Activated CD8-positive, alpha-beta T cell treated with anti-CD3 and anti-CD28 coated beads for 36 hours (primary cell): ENCODE results near the gene STAMBPL1. TPM values are rescaled to one million over a fixed set of nuclear protein-coding genes. Genes with fewer than 3 reads are reported as not detected.
A peak's percentile ranks its signal among the peaks of the same experiment; 100 is the strongest.

Experiments
- ATAC-seq: fragments of 200-7000 bp; cut with Tn5 transposase; one replicate; pipeline ENCODE4 v1.10.0; 2021; ENCODE audit warnings: mild to moderate bottlenecking, moderate library complexity
- CTCF ChIA-PET: fragments of 350-600 bp; sonication (Branson Sonifier 250); formaldehyde crosslinking; loops from one replicate; lab custom pipeline; 2021; ENCODE audit warnings: antibody characterized with exemption; lab: Charles Lee
- POLR2A ChIA-PET: fragments of 350-600 bp; sonication (Branson Sonifier 250); formaldehyde crosslinking; loops from one replicate; lab custom pipeline; 2021; ENCODE audit warnings: antibody characterized with exemption; lab: Charles Lee
- DNase-seq: peaks from one replicate; pipeline ENCODE4 v3.0.0-alpha.2; 2020
- H3K27ac Mint-ChIP-seq: one replicate; pipeline ENCODE4 v1.8.0; 2021; ENCODE audit warnings: mild to moderate bottlenecking, mixed read lengths
- H3K27me3 Mint-ChIP-seq: one replicate; pipeline ENCODE4 v1.8.0; 2021; ENCODE audit warnings: mixed read lengths
- H3K36me3 Mint-ChIP-seq: one replicate; pipeline ENCODE4 v1.8.0; 2021; ENCODE audit warnings: low read depth, mixed read lengths
- H3K4me1 Mint-ChIP-seq: one replicate; pipeline ENCODE4 v1.8.0; 2021; ENCODE audit warnings: low read depth, mixed read lengths
- H3K4me3 Mint-ChIP-seq: one replicate; pipeline ENCODE4 v1.8.0; 2021; ENCODE audit warnings: mild to moderate bottlenecking, moderate library complexity, mixed read lengths
- H3K9me3 Mint-ChIP-seq: one replicate; pipeline ENCODE4 v1.8.0; 2021; ENCODE audit warnings: mixed read lengths
- CTCF ChIP-seq: fragments of 200-600 bp; IDR thresholded peaks from one replicate; pipeline ENCODE4 v1.8.0; 2022; ENCODE audit warnings: antibody characterized with exemption, mild to moderate bottlenecking
- intact Hi-C: fragments of 100-400 bp; cut with micrococcal nuclease; formaldehyde crosslinking; loops from one replicate; pipeline ENCODE4 v1.10.0; 2022
- total RNA-seq, 2 experiments: library from RNA; stranded (reverse); gene quantifications; one replicate each; pipeline ENCODE4 v1.2.3, GENCODE V29; 2021

Gene STAMBPL1
- 10 to 100 TPM; 71.1 to 76.5 TPM for total RNA-seq

- Mint-ChIP-seq H3K4me3 (peak within 1 kb of the TSS; percentile 91), H3K36me3 (peaks cover 32% of the 10 kb centered on the region), H3K27me3 (peaks cover under 1% of the 10 kb centered on the region), H3K9me3 (no peaks in the 10 kb centered on the region), H3K27ac (peak within 1 kb of the TSS; percentile 98), H3K4me1 (peaks cover 54% of the 10 kb centered on the region)
- intact Hi-C loops: loop anchor here (1.0 kb wide), 1 partner anchor 44 kb away; no protein-coding TSS in a partner anchor
- TF ChIP-seq CTCF: no peak
- ATAC-seq (peak; percentile 64), DNase-seq (peak; percentile 88)
- ChIA-PET CTCF (interaction anchor here (0.9 to 5.0 kb wide), 9 partner anchors 9 to 55 kb away, joined by 3 to 34 read pairs (median 5); no protein-coding TSS in a partner anchor), POLR2A (interaction anchor here (0.6 to 2.9 kb wide), 20 partner anchors 10 to 1061 kb away, joined by 3 to 16 read pairs (median 4); partner anchors contain the start of gene ATAD1)
Observed at GRCh38 chr10:88879534-88880281, at the start of gene STAMBPL1. TSS of gene STAMBPL1 (plus strand) at chr10:88880245. CDS start at chr10:88901709, 21,464 bp downstream.

- no peaks in the 10 kb centered on the region for H3K27me3 Mint-ChIP-seq
- CTCF ChIA-PET: interaction anchor here (0.9 to 11.9 kb wide), 10 partner anchors 9 to 156 kb away, joined by 3 to 432 read pairs (median 4); no protein-coding TSS in a partner anchor
- H3K36me3 Mint-ChIP-seq: peaks cover 5% of the 10 kb centered on the region
- POLR2A ChIA-PET: interaction anchor here (0.7 to 1.4 kb wide), 6 partner anchors 49 to 162 kb away, joined by 3 to 5 read pairs (median 4); partner anchors contain the start of genes FAS and STAMBPL1
- no peaks in the 10 kb centered on the region for H3K9me3 Mint-ChIP-seq
- peak; percentile 27 for DNase-seq
- intact Hi-C loops: no loop called here
- H3K4me3 Mint-ChIP-seq: peak overlapping the region; percentile 45
- no peak for TF ChIP-seq CTCF
- peak overlapping the region; percentile 52 for H3K27ac Mint-ChIP-seq
- peaks cover 61% of the 10 kb centered on the region for H3K4me1 Mint-ChIP-seq
- no peak for ATAC-seq
Observed at GRCh38 chr10:88830643-88831268, 49.3 kb upstream of the STAMBPL1 start.

DNA sequence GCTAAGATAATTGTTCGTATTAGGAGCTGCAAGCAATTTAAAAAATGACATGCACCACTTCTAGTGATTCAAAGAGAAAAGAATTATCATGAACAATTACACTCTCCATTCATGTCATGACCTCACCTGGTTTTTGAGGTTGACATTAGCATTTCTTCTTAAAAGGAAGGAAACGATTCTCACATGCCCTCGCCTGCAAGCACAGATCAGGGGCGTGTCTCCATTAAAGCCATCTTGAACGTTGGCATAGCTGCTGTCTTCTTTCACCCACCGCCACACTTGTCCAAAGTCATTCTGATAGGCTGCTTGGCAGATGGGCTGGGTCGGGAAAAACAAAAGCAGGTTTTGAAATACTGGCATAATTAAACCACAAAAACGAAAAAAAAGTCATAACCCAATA is 48.3 kb upstream of the STAMBPL1 start:
- H3K4me1 Mint-ChIP-seq: peaks cover 52% of the 10 kb centered on the region
- H3K27me3 Mint-ChIP-seq: no peaks in the 10 kb centered on the region
- no peaks in the 10 kb centered on the region for H3K9me3 Mint-ChIP-seq
- ChIA-PET POLR2A (interaction anchor here (0.5 to 1.4 kb wide), 7 partner anchors 9 to 958 kb away, joined by 3 to 5 read pairs (median 4); partner anchors contain the start of genes FAS and STAMBPL1), CTCF (interaction anchor here (0.9 to 11.9 kb wide), 12 partner anchors 10 to 266 kb away, joined by 3 to 432 read pairs (median 4); partner anchors contain the start of genes RNLS and STAMBPL1)
- peak overlapping the region; percentile 3 for H3K4me3 Mint-ChIP-seq
- TF ChIP-seq CTCF: no peak
- ATAC-seq (peak; percentile 65), DNase-seq (peak; percentile 70)
- H3K27ac Mint-ChIP-seq: peak overlapping the region; percentile 52
- intact Hi-C loops: no loop called here
- H3K36me3 Mint-ChIP-seq: no peaks in the 10 kb centered on the region

DNA sequence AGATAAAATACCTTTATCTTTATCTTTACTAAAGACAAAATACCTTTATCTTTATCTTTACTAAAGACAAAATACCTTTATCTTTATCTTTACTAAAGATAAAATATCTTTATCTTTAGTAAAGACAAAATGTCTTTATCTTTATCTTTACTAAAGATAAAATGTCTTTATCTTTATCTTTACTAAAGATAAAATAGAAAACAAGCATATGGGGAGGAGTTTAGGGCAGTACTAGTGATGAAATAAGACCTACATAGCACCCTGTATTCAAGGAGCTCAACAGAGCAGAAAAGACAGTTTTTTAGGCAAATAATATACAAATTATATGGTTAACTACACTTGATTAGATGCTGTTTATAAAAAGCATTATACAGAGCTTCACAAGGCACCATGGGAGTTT is 47.7 kb upstream of the STAMBPL1 start:
- Mint-ChIP-seq H3K9me3 (no peaks in the 10 kb centered on the region), H3K36me3 (no peaks in the 10 kb centered on the region), H3K4me3 (no peak overlapping the region), H3K27ac (no peak overlapping the region), H3K4me1 (peaks cover 48% of the 10 kb centered on the region), H3K27me3 (no peaks in the 10 kb centered on the region)
- POLR2A ChIA-PET: interaction anchor here (0.5 to 1.4 kb wide), 4 partner anchors 48 to 958 kb away, joined by 3 to 4 read pairs (median 4); partner anchors contain the start of gene STAMBPL1
- no peak for TF ChIP-seq CTCF
- DNase-seq: no peak
- ATAC-seq: no peak
- intact Hi-C loops: no loop called here
- CTCF ChIA-PET: interaction anchor here (1.0 to 11.9 kb wide), 9 partner anchors 47 to 267 kb away, joined by 3 to 432 read pairs (median 5); partner anchors contain the start of genes RNLS and STAMBPL1
